HuH-7.5 (cell line): ENCODE data around the gene CCDC6.
"Not testable (repeated sequence)": the region's sequence is repeated elsewhere in the genome, so short reads cannot be mapped to it uniquely, and the experiment has no call there.

Source experiments
- DNase-seq: peaks from one replicate; pipeline ENCODE4 v3.0.0; 2011; ENCODE audit warnings: low spot score

Gene CCDC6

GRCh38 chr10:59906417-59907202 lies at the start of gene CCDC6:
TSS of gene CCDC6 (minus strand) at chr10:59906556. CDS start at chr10:59906424, 132 bp downstream.
- peak; percentile 61 for DNase-seq

DNA sequence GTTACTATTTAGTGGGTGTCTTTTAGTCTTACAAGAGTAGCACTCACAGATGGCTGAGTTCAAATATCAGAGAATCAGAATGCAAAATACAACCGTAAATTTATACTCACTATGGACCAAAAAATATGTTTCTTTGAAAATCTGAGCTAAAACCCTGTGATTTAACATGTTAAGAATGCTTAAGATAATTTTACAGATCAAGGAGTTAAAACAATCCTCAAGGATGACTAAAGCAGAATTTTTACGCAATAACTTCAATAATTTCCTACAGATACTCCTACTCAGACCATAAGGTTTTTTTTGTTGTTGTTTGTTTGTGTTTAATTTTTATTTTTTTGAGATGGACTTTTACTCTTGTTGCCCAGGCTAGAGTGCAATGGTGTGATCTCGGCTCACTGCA lies 47.9 kb upstream of the CCDC6 start:
- DNase-seq = no peak

DNA sequence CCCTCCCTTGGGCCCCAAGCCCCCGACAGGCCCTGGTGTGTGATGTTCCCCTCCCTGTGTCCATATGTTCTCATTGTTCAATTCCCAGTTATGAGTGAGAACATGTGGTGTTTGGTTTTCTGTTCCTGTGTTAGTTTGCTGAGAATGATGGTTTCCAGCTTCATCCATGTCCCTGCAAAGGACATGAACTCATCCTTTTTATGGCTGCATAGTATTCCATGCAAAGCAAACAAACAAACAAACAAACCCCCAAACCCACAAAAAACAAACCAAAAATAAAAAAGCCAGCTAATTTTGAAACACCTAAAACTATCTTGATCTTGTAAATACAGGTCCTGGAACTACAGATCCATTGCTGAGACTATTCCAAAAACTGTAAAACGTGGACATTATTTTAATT lies 47.4 kb upstream of the CCDC6 start:
- not testable (repeated sequence) for DNase-seq

DNA sequence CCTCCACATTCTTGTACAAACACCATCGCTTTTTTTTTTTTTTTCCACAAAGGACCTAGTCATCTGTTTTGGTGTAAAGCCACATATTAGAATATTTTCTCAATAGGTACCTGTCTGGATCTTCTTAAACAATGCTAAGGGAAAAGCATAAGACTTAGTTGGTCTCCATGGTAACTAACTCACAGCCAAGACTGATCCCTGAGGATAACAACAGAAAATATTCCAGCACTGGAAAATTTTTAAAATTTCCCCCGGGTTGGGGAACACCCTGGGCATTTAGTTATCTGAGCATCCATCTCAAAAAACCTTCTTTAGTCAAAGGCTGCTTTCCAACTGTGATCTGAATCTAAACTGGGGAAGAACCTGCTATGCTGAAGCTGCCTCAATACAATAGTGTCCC lies 43.7 kb upstream of the CCDC6 start:
- DNase-seq = no peak

DNA sequence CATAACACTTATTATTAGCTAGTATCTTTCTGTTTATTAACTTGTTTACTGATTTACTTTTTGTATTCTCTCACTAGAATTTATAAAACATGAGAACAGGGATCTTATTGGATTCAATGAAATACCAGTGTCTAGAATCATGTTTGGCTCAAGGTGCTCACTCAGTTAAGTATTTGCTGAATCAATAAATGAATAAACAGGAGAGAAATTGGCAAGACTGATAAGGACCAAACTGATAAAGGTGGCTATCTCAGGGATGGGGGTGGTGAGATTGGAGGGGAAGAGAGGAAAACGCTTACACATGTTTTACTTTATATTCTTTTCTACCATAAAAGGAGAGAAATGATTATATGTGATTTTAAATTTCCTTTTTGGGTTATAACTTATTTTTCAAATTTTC lies 43.3 kb upstream of the CCDC6 start:
- DNase-seq = no peak

DNA sequence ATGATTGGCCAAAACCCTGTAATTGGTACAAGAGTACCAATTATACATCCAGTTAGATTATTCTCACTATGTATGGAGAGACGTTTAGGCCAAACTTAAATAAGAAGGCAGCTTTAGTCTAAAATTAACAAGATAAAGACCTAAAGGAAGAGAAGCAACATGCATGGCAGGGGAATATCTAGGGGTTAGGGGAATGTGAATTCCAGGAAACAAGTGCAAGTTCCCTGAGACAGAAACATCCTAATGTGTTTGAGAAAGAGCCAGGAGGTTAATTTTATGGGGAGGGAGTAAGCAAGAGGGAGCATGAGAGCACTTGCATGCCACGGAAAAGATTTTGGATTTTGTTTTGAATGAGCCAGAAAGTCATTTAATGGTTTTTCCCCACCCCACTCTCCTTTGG lies 39.6 kb upstream of the CCDC6 start:
- no peak for DNase-seq

DNA sequence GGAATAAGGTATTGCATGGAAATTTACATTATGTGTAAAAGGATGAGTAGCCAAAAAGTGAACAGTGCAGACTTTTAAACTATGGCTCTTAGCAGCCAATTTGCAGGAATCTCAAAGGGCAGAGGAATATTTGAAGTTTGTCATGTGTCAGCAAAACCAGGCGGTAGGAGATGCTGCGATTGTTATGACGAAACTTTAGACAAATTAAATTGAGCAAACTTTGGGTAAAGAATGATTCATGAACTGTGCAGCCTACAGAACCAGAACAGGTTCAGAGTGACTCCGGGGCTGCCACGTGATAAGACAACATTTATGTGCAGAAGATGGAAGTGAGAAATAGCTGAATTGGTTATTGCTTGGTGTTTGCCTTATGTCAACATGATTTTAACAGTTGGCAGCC lies 39.2 kb upstream of the CCDC6 start:
- DNase-seq = no peak

DNA sequence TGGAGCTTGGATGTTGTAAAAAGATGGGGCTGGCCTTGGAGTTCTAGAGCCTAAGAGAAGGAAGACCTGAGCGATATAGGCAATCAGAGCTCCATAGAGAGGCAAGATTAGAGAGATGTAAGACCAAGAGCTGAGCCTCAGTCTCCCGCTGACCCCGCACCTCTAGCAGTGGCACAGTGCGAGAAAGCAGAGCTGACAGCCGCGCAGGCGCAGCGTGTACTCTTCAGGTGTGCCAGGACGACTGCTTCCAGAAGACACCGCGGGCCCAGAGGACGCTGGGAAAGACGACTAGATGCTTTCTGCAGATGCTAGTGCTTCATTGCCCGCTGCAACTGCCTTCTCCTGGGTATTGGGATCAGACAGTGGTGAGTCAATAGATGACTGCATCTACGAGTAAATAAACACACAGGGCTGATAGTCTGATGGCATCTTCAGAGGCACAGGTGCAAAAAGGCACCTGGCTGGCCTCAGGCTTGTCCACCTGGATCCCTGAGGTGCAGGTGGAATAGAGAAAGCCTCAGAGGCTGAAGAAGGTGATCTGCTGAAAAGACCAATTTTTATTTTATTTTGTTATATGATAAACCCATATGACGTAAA lies 38.1 kb upstream of the CCDC6 start:
- no peak for DNase-seq

GRCh38 chr10:59942556-59942955 lies 36.2 kb upstream of the CCDC6 start:
- no peak for DNase-seq

DNA sequence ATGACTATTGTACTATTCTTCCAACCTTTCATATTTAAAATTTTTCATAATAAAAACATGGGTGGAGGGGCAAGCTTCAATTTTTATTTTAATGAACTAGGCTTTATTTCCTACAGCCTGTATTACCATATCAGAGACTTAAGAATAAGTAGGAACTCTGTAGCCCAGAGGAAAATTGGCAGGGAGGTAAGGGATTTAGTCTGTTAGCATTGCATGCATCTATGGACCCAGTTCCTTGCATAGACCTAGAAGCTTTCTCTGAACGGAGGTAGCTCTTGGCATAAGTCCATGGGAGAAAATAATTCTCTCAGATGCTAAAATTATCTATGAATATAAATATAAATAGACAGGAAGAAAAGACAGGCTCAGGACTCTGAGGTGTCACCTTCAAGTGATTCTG lies 31.4 kb upstream of the CCDC6 start:
- no peak for DNase-seq

DNA sequence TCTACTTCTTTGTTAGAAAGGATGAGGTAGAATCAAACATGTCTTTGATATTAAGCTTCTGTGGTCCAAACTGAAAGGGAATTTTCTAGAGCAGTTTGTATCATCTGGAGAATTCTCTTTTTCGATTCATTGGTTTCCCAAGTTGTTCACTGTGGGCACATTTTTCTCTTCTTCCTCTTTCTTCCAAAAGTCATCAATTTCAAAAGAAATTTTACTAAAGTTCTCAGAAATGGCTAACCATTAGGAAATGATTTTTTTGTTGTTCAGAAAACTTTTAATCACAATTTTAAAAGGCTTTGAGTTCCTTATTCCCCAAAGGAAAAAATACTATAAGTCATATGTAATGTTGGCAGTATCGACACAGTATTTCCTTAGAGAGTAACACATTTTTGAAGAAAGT lies 28.3 kb upstream of the CCDC6 start:
- no peak for DNase-seq

DNA sequence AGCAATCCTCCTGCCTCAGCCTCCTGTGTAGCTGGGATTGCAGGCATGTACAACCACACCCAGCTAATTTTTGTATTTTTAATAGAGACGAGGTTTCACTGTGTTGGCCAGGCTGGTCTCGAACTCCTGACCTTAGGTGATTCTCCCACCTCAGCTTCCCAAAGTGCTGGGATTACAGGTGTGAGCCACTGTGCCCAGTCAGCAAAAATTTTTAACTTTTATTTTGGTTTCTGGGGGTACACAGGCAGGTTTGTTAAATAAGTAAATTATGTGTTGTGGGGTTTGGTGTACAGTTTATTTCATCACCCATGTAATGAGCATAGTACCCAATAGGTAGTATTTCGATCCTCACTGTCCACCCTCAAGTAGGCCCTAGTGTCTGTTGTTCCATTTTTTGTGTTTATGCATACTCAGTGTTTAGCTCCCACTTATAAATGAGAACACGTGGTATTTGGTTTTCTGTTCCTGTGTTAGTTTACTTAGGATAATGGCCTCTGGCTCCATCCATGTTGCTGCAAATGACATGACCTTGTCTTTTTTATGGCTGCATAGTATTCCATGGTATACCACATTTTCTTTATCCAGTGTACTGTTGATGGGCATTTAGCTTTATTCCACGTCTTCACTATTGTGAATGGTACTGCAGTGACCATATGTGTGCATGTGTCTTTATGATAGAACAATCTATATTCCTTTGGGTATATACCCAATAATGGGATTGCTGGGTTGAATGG lies 24.6 kb upstream of the CCDC6 start:
- DNase-seq = not testable (repeated sequence)

- no peak for DNase-seq
Observed at GRCh38 chr10:59926086-59926485, 19.7 kb upstream of the CCDC6 start.

DNA sequence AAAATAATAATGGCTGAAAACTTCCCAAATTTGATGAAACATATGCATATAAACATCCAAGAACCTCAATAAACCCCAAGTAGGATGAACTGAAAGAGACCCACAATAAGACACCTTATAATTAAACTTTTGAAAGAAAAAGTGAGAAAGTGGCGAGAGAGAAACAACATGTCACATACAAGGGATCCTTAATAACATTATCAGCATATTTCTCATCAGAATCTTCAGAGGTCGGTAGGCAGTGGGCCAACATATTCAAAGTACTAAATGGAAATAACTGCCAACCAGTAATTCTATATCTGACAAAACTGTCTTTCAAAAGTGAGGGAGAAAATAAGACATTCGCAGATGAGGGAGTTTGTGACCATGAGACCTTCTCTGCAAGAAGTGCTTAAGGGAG lies 16.6 kb upstream of the CCDC6 start:
- DNase-seq = no peak

DNA sequence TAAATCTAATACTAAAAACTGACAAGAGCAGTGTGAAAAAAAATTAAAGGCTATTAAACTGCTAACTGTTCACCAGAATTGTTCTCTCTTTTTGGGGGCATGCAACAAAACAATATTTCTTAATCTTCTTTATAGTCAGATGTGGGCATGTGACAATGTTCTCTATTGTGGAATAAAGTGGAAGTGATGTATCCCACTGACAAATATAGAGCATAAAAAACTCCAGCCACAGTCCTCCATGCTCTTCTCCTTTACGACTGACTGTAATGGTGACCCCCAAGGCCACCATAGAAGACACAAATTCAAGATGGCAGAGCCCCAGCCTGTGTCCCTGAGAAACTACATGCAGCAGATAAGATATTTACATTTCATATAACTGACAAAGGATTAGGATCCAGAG lies 11.6 kb upstream of the CCDC6 start:
- DNase-seq = no peak

- DNase-seq = no peak
Observed at GRCh38 chr10:59913547-59914237, 7.3 kb upstream of the CCDC6 start.

DNA sequence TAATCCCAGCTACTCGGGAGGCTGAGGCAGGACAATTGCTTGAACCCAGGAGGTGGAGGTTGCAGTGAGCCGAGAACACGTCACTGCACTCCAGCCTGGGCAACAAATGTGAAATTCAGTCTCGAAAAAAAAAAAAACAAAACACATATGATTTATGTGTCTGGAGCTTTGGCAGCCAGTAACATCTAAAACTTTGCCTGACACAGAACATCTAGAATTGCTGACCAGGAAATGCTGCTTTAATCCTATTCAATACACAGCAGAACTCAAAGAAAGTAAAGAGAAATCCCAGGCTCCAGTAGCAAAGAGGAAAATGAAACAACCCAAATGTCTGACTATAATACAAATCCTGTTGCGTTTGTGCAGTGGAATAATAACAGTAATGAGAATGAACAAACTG lies 4.5 kb upstream of the CCDC6 start:
- DNase-seq = no peak

DNA sequence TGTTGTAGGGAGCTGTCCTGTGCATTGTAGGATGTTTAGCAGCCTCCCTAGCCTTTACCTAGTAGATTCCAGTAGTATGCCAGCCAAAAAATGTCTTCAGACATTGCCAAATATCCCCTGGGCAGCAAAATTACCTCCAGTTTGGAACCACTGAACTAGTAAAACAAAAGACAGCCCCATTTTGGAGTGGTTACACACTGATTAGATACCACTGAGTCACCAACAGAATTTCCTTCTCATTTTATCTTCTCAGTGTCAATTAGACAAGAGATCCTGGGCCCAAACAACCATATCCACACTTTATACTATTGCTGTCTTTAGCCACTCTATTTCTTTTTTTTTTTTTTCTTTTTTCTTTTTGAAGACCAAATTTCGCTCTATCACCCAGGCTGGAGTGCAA lies 3.5 kb upstream of the CCDC6 start:
- no peak for DNase-seq

- no peak for DNase-seq
Observed at GRCh38 chr10:59908808-59909143, 2.4 kb upstream of the CCDC6 start.

- DNase-seq = no peak
Observed at GRCh38 chr10:59907918-59908807, 1.8 kb upstream of the CCDC6 start.

- no peak for DNase-seq
Observed at GRCh38 chr10:59907537-59907917, 1.2 kb upstream of the CCDC6 start.
